IMR-90 (cell line): ENCODE data around the gene NPAS2. TPM values are rescaled to one million over a fixed set of nuclear protein-coding genes. Genes with fewer than 3 reads are reported as not detected.
A peak's percentile ranks its signal among the peaks of the same experiment; 100 is the strongest.

ENCODE experiments used
- ATAC-seq: fragments of 200-7000 bp; cut with Tn5 transposase; 2 replicates; pipeline ENCODE4 v1.9.1; 2020; ENCODE audit warnings: low read depth, mild to moderate bottlenecking, moderate library complexity
- BruUV-seq: library from RNA; stranded (reverse); fragments of 400-500 nt; replicated peaks from 2 replicates; lab custom pipeline; 2021; lab: Mats Ljungman, UMichigan
- CTCF ChIA-PET: fragments of 300-600 bp; formaldehyde crosslinking; extraction: SDS; loops from one replicate; lab custom pipeline; 2021; ENCODE audit warnings: antibody characterized with exemption; lab: Yijun Ruan, JAX
- POLR2A ChIA-PET: fragments of 300-600 bp; sonication (Branson Sonifier 250); formaldehyde crosslinking; loops from one replicate; lab custom pipeline; 2022; ENCODE audit warnings: antibody characterized with exemption; ENCODE audit not compliant: unreplicated experiment; lab: Charles Lee
- DNase-seq: peaks from one replicate; pipeline ENCODE4 v3.0.0; 2013
- H2AFZ ChIP-seq: replicated peaks from 2 replicates; pipeline ENCODE3; 2013; ENCODE audit warnings: low read length, mild to moderate bottlenecking; ENCODE audit not compliant: poor library complexity
- H2AK5ac ChIP-seq: 2 replicates; pipeline ENCODE4 v1.6.1; 2013; ENCODE audit warnings: low read depth, low read length, inconsistent platforms
- H2AK9ac ChIP-seq: replicated peaks from 2 replicates; pipeline ENCODE3; 2013; ENCODE audit warnings: mild to moderate bottlenecking, low read depth, low read length, moderate library complexity; ENCODE audit not compliant: poor library complexity
- H2BK120ac ChIP-seq: 2 replicates; pipeline ENCODE4 v1.6.1; 2013; ENCODE audit warnings: low read depth, low read length, inconsistent platforms
- H2BK15ac ChIP-seq: 3 replicates; pipeline ENCODE4 v1.6.1; 2013; ENCODE audit warnings: low read depth, low read length, inconsistent platforms
- H2BK20ac ChIP-seq: 2 replicates; pipeline ENCODE4 v1.6.1; 2013; ENCODE audit warnings: low read depth, mild to moderate bottlenecking, inconsistent platforms, low read length, moderate library complexity
- H2BK5ac ChIP-seq: 2 replicates; pipeline ENCODE4 v1.6.1; 2013; ENCODE audit warnings: mild to moderate bottlenecking, low read depth, low read length, inconsistent platforms; ENCODE audit not compliant: poor library complexity, severe bottlenecking
- H3K14ac ChIP-seq: replicated peaks from 2 replicates; pipeline ENCODE4 v1.6.1; 2013; ENCODE audit warnings: low read depth, low read length, inconsistent platforms
- H3K18ac ChIP-seq: 2 replicates; pipeline ENCODE4 v1.6.1; 2013; ENCODE audit warnings: low read depth, low read length, control low read depth
- H3K23ac ChIP-seq: 2 replicates; pipeline ENCODE4 v1.6.1; 2013; ENCODE audit warnings: low read depth, low read length, inconsistent platforms
- H3K27ac ChIP-seq: 2 replicates; pipeline ENCODE4 v1.5.1; 2013; ENCODE audit warnings: mild to moderate bottlenecking, control low read depth, low read length; ENCODE audit not compliant: insufficient read depth
- H3K27me3 ChIP-seq: 2 replicates; pipeline ENCODE4 v1.6.1; 2013; ENCODE audit warnings: low read length; ENCODE audit not compliant: control insufficient read depth, insufficient read depth
- H3K36me3 ChIP-seq: 2 replicates; pipeline ENCODE4 v1.6.1; 2013; ENCODE audit warnings: low read length, mixed read lengths; ENCODE audit not compliant: control insufficient read depth, insufficient read depth
- H3K4ac ChIP-seq: 2 replicates; pipeline ENCODE4 v1.6.1; 2013; ENCODE audit warnings: low read depth, low read length, inconsistent platforms
- H3K4me1 ChIP-seq: 2 replicates; pipeline ENCODE4 v1.6.1; 2013; ENCODE audit warnings: low read length, mixed read lengths; ENCODE audit not compliant: control insufficient read depth, insufficient read depth
- H3K4me2 ChIP-seq: 2 replicates; pipeline ENCODE4 v1.6.1; 2013; ENCODE audit warnings: low read depth, mild to moderate bottlenecking, control low read depth, low read length, moderate library complexity
- H3K4me3 ChIP-seq: 2 replicates; pipeline ENCODE4 v1.5.1; 2013; ENCODE audit warnings: low read depth, mild to moderate bottlenecking, control low read depth, low read length, moderate library complexity; ENCODE audit not compliant: insufficient read depth
- H3K56ac ChIP-seq: 2 replicates; pipeline ENCODE4 v1.6.1; 2013; ENCODE audit warnings: low read length, inconsistent platforms; ENCODE audit not compliant: insufficient read depth; ENCODE audit errors: extremely low read depth
- H3K79me1 ChIP-seq, 2 experiments: 2 replicates each; pipeline ENCODE4 v1.6.1; 2013; ENCODE audit warnings: low read length in 2 of 2, inconsistent platforms in 1 of 2, low read depth in 1 of 2
- H3K9ac ChIP-seq: 2 replicates; pipeline ENCODE4 v1.6.1; 2013; ENCODE audit warnings: low read depth, low read length, control low read depth
- H3K9me1 ChIP-seq: 2 replicates; pipeline ENCODE4 v1.6.1; 2013; ENCODE audit warnings: low read length, inconsistent platforms; ENCODE audit not compliant: insufficient read depth
- H3K9me3 ChIP-seq: 2 replicates; pipeline ENCODE4 v1.6.1; 2013; ENCODE audit warnings: low read length; ENCODE audit not compliant: control insufficient read depth, insufficient read depth
- H4K20me1 ChIP-seq: 2 replicates; pipeline ENCODE4 v1.6.1; 2013; ENCODE audit warnings: low read length, inconsistent platforms; ENCODE audit not compliant: insufficient read depth
- H4K5ac ChIP-seq: 2 replicates; pipeline ENCODE4 v1.6.1; 2013; ENCODE audit warnings: mild to moderate bottlenecking, low read depth, low read length, control low read depth
- H4K8ac ChIP-seq, 2 experiments: 2 replicates each; pipeline ENCODE4 v1.6.1; 2013; ENCODE audit warnings: low read depth in 2 of 2, low read length in 2 of 2, control low read depth in 1 of 2, inconsistent platforms in 1 of 2
- H4K91ac ChIP-seq: 2 replicates; pipeline ENCODE4 v1.6.1; 2013; ENCODE audit warnings: low read depth, low read length, inconsistent platforms; ENCODE audit not compliant: insufficient read depth
- CEBPB ChIP-seq: IDR thresholded peaks from 2 replicates; pipeline ENCODE4 v1.6.1; 2012; ENCODE audit warnings: low read depth, low read length, improper control_type of control experiment
- CHD1 ChIP-seq: IDR thresholded peaks from 2 replicates; pipeline ENCODE4 v1.6.1; 2012; ENCODE audit warnings: low read depth, low read length, improper control_type of control experiment
- CTCF ChIP-seq: conservative IDR thresholded peaks from 2 replicates; pipeline ENCODE4 v1.5.1; 2012; ENCODE audit warnings: mild to moderate bottlenecking, low read depth, low read length, improper control_type of control experiment
- FOS ChIP-seq: fragments of 150-350 bp; IDR thresholded peaks from 2 replicates; pipeline ENCODE4 v1.6.1; 2016; ENCODE audit warnings: low read depth, low read length
- MAZ ChIP-seq: IDR thresholded peaks from 2 replicates; pipeline ENCODE4 v1.6.1; 2012; ENCODE audit warnings: low read depth, mild to moderate bottlenecking, low read length, improper control_type of control experiment, moderate library complexity, borderline replicate concordance
- MXI1 ChIP-seq: IDR thresholded peaks from 2 replicates; pipeline ENCODE4 v1.6.1; 2012; ENCODE audit warnings: low read depth, mild to moderate bottlenecking, low read length, moderate library complexity, borderline replicate concordance
- NFE2L2 ChIP-seq: fragments of 150-350 bp; IDR thresholded peaks from 2 replicates; pipeline ENCODE4 v1.6.1; 2016; ENCODE audit warnings: low read depth, mild to moderate bottlenecking, low read length
- POLR2A ChIP-seq: IDR thresholded peaks from 2 replicates; pipeline ENCODE4 v1.6.1; 2012; ENCODE audit warnings: mild to moderate bottlenecking, low read depth, low read length
- RAD21 ChIP-seq: IDR thresholded peaks from 2 replicates; pipeline ENCODE4 v1.6.1; 2012; ENCODE audit warnings: low read length, improper control_type of control experiment
- RFX5 ChIP-seq: IDR thresholded peaks from 2 replicates; pipeline ENCODE4 v1.8.0; 2012; ENCODE audit warnings: low read depth, mild to moderate bottlenecking, low read length, moderate library complexity
- WGBS, 2 experiments: methylation state at CpG; one replicate each; pipeline versions ENCODE4 v1.1.5 to v1.1.7; 2013; ENCODE audit warnings: missing lambda C conversion rate in 2 of 2; ENCODE audit not compliant: insufficient read length in 1 of 2; ENCODE audit errors: extremely low coverage in 2 of 2; 5-methylcytosine and 5-hydroxymethylcytosine counted together
- dilution Hi-C: fragments of 300-500 bp; cut with HindIII; formaldehyde crosslinking; loops from one replicate; pipeline ENCODE4 v1.14.3; 2018; ENCODE audit warnings: low sequenced_read_pairs; ENCODE audit not compliant: unreplicated experiment
- in situ Hi-C: fragments of 300-500 bp; cut with MboI; formaldehyde crosslinking; loops from 3 replicates; pipeline ENCODE4 v1.14.3; 2019; ENCODE audit warnings: low sequenced_read_pairs, inconsistent platforms, mixed read lengths
- intact Hi-C: fragments of 100-400 bp; cut with micrococcal nuclease; formaldehyde crosslinking; loops from 2 replicates; pipeline ENCODE4 v1.10.0; 2022
- polyA plus RNA-seq, 3 experiments: library from polyadenylated mRNA; depleted of rRNA; stranded (reverse); fragments of >200 nt; gene quantifications; 2 replicates each; pipeline ENCODE4 v1.2.3, GENCODE V29; 2012; ENCODE audit warnings: low replicate concordance in 1 of 3
- total RNA-seq: library from RNA; depleted of rRNA; stranded (reverse); fragments of >200 nt; gene quantifications from 2 replicates; pipeline ENCODE4 v1.2.3, GENCODE V29; 2012
- TF ChIP-seq, protein P1 (sequence below): fragments of 150-350 bp; IDR thresholded peaks from 2 replicates; pipeline ENCODE4 v1.6.1; 2017; ENCODE audit warnings: mild to moderate bottlenecking, antibody characterized with exemption, low read length, low read depth
- TF ChIP-seq, protein P2 (sequence below): fragments of 150-350 bp; IDR thresholded peaks from 2 replicates; pipeline ENCODE4 v1.6.1; 2016; ENCODE audit warnings: low read depth, mild to moderate bottlenecking, low read length, moderate library complexity, borderline replicate concordance

The NPAS2 gene
- total and polyA plus RNA-seq, 2 of the 4 experiments (the other 2 are of a cell fraction): 5.2 to 14.8 TPM

DNA sequence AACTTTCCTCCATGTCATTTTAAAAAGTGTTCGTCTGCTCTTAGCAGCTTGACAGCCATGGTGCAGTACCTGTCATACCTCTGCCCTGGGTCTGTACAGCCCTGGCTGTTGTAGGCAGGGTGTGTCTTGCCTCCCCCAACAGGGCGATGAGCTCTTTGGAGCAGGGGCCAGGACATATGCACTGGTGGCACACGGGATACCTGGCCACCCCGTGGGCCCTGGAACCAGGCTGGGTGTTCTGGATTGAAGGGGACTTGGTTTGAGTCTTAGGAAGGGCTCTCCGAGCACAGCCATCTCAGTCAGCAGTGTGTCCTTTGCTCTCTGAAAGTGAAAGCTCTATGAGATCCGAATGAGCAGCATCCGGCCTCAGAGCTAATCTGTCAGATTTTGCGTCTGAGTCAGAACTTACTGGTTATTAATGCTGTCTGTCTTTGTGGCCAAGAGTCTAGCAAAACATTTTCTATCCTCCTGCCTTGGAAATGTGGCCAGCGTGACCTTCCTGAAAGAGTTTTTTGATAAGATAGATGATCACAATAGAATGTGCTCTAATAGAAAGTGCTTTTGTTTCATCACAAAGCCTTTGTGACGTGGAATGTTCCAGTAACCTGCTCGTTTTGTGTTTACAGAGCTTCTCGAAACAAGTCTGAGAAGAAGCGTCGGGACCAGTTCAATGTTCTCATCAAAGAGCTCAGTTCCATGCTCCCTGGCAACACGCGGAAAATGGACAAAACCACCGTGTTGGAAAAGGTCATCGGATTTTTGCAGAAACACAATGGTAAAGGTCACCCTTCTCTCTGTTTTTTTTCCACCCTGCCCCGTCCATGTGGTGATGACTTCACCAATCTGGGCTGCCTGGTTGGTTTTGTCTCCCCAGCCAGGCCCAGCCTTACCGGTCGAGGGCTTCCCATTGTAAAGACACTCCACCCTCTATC lies 104.8 kb downstream of the NPAS2 start:
- H4K20me1 ChIP-seq: no peaks in the 10 kb centered on the region
- H3K23ac ChIP-seq: peak overlapping the region; percentile 89; the same call in 1 of the 2 replicates
- peak overlapping the region; percentile 40; the same call in 1 of the 2 replicates for H3K4me3 ChIP-seq
- peak overlapping the region; percentile 40; the same call in 1 of the 2 replicates for H2BK20ac ChIP-seq
- no TSS peak for BruUV-seq
- peak; percentile 82 for ATAC-seq
- CTCF ChIA-PET: no interaction called here
- 0 out of 2 replicates have a peak overlapping the region, but pooled peaks have one; percentile 1 for H3K56ac ChIP-seq
- peak overlapping the region; percentile 53 for H4K5ac ChIP-seq
- H4K8ac ChIP-seq: peak overlapping the region; percentile 36 to 76
- peak overlapping the region; percentile 72 for H3K27ac ChIP-seq
- H2BK15ac ChIP-seq: peak overlapping the region; percentile 67; the same call in 1 of the 3 replicates
- peak overlapping the region; percentile 78 for H2BK120ac ChIP-seq
- H2AK9ac ChIP-seq: peak overlapping the region; percentile 15
- peaks cover 10% of the 10 kb centered on the region; the same call in 1 of the 2 replicates for H3K9me1 ChIP-seq
- H4K91ac ChIP-seq: peak overlapping the region; percentile 34; the same call in 1 of the 2 replicates
- H3K18ac ChIP-seq: peak overlapping the region; percentile 34
- H3K9me3 ChIP-seq: no peaks in the 10 kb centered on the region
- POLR2A ChIA-PET: interaction anchor here (0.5 to 0.6 kb wide), 2 partner anchors 34 to 190 kb away, joined by 4 read pairs; no protein-coding TSS in a partner anchor
- peaks cover 7 to 16% of the 10 kb centered on the region in 2 experiments; a peak in 3 of 4 replicates for H3K79me1 ChIP-seq
- peak overlapping the region; percentile 26 for H2BK5ac ChIP-seq
- WGBS, 2 experiments: 65% methylated on average over 14 of the region's 21 CpGs; no CpG with 5 or more reads in 1 of the 2 experiments
- DNase-seq: peak; percentile 85
- dilution Hi-C loops (no loop called here), in situ Hi-C loops (no loop called here), intact Hi-C loops (no loop called here)
- H3K9ac ChIP-seq: peak overlapping the region; percentile 67
- peak overlapping the region; percentile 79 for H3K4ac ChIP-seq
- H3K4me1 ChIP-seq: peaks cover 12% of the 10 kb centered on the region
- no peaks in the 10 kb centered on the region for H3K27me3 ChIP-seq
- peak overlapping the region; percentile 89 for H3K4me2 ChIP-seq
- H3K14ac ChIP-seq: peak overlapping the region; percentile 77
- H3K36me3 ChIP-seq: peaks cover 5% of the 10 kb centered on the region
- peak overlapping the region; percentile 38 for H2AK5ac ChIP-seq
- peak overlapping the region; percentile 81 for H2AFZ ChIP-seq
- TF ChIP-seq NFE2L2: no peak
- no peak for TF ChIP-seq MXI1
- peak; percentile 57; the same call in 1 of the 2 replicates for TF ChIP-seq FOS
- no peak for TF ChIP-seq CTCF
- TF ChIP-seq RAD21: no peak
- TF ChIP-seq RFX5: no peak
- 0 out of 2 replicates have a peak, but pooled peaks have one; percentile 31 for TF ChIP-seq POLR2A
- peak; percentile 57; the same call in 1 of the 2 replicates for TF ChIP-seq CHD1
- TF ChIP-seq, protein P1, sequence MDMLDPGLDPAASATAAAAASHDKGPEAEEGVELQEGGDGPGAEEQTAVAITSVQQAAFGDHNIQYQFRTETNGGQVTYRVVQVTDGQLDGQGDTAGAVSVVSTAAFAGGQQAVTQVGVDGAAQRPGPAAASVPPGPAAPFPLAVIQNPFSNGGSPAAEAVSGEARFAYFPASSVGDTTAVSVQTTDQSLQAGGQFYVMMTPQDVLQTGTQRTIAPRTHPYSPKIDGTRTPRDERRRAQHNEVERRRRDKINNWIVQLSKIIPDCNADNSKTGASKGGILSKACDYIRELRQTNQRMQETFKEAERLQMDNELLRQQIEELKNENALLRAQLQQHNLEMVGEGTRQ: no peak
- TF ChIP-seq, protein P2, sequence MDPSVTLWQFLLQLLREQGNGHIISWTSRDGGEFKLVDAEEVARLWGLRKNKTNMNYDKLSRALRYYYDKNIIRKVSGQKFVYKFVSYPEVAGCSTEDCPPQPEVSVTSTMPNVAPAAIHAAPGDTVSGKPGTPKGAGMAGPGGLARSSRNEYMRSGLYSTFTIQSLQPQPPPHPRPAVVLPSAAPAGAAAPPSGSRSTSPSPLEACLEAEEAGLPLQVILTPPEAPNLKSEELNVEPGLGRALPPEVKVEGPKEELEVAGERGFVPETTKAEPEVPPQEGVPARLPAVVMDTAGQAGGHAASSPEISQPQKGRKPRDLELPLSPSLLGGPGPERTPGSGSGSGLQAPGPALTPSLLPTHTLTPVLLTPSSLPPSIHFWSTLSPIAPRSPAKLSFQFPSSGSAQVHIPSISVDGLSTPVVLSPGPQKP: no peak
- no peak for TF ChIP-seq MAZ
- peak; percentile 5; the same call in 1 of the 2 replicates for TF ChIP-seq CEBPB
